GM12878 (cell line): ENCODE data around the gene TRIM9. TPM values are rescaled to one million over a fixed set of nuclear protein-coding genes. Genes with fewer than 3 reads are reported as not detected.

Source experiments
- ATAC-seq: fragments of 200-7000 bp; cut with Tn5 transposase; 3 replicates; pipeline ENCODE4 v1.9.1; 2020; ENCODE audit warnings: mild to moderate bottlenecking, moderate library complexity
- BruUV-seq: library from RNA; stranded (reverse); fragments of 400-500 nt; replicated peaks from 2 replicates; lab custom pipeline; 2021; lab: Mats Ljungman, UMichigan
- CTCF ChIA-PET: fragments of 300-600 bp; sonication (Branson Sonifier 250); formaldehyde crosslinking; extraction: SDS; loops from one replicate; lab custom pipeline; 2021; ENCODE audit warnings: inconsistent platforms; lab: Yijun Ruan, JAX
- POLR2A ChIA-PET: fragments of 350-600 bp; formaldehyde crosslinking; extraction: SDS; loops from one replicate; lab custom pipeline; 2021; ENCODE audit warnings: inconsistent platforms; lab: Charles Lee
- RAD21 ChIA-PET: fragments of 300-600 bp; sonication (Branson Sonifier 250); formaldehyde crosslinking; loops from one replicate; lab custom pipeline; 2023; ENCODE audit warnings: antibody characterized with exemption; ENCODE audit not compliant: unreplicated experiment; lab: Charles Lee
- SMC1A ChIA-PET: fragments of 300-600 bp; sonication (Branson Sonifier 250); formaldehyde crosslinking; loops from one replicate; lab custom pipeline; 2023; ENCODE audit not compliant: unreplicated experiment, uncharacterized antibody; lab: Charles Lee
- DNase-seq: peaks from one replicate; pipeline ENCODE4 v3.0.0-alpha.2; 2011; ENCODE audit warnings: low read depth, low spot score
- FAIRE-seq: peaks from 3 replicates; lab custom pipeline; 2011; peaks lifted over from hg19 to GRCh38; lab: Jason Lieb, UNC
- H2AFZ ChIP-seq: 2 replicates; pipeline ENCODE4 v1.6.0; 2011; ENCODE audit warnings: low read depth, low read length, control low read depth; ENCODE audit not compliant: control insufficient read depth
- H3K27ac ChIP-seq: 2 replicates; pipeline ENCODE4 v1.5.1; 2011; ENCODE audit warnings: control low read depth; ENCODE audit not compliant: control insufficient read depth, insufficient read depth
- H3K27me3 ChIP-seq, 2 experiments: replicated peaks in 1 of 2; 2 replicates each; pipeline versions ENCODE4 v1.6.0 to v1.6.1; 2011; ENCODE audit warnings: low read length in 1 of 2; ENCODE audit not compliant: control insufficient read depth in 2 of 2, insufficient read depth in 2 of 2
- H3K36me3 ChIP-seq, 2 experiments: 2 replicates each; pipeline ENCODE4 v1.5.1; 2011; ENCODE audit warnings: low read length in 1 of 2; ENCODE audit not compliant: control insufficient read depth in 2 of 2, insufficient read depth in 2 of 2
- H3K4me1 ChIP-seq: 2 replicates; pipeline ENCODE4 v1.6.1; 2011; ENCODE audit warnings: mild to moderate bottlenecking, low read length, moderate library complexity, mixed read lengths; ENCODE audit not compliant: control insufficient read depth, insufficient read depth
- H3K4me2 ChIP-seq: 2 replicates; pipeline ENCODE4 v1.6.0; 2011; ENCODE audit warnings: control low read depth; ENCODE audit not compliant: control insufficient read depth, insufficient read depth
- H3K4me3 ChIP-seq: fragments of 200-600 bp; sonication (generic); 2 replicates; pipeline ENCODE4 v1.5.1; 2016
- H3K79me2 ChIP-seq: 2 replicates; pipeline ENCODE4 v1.6.0; 2011; ENCODE audit warnings: low read length; ENCODE audit not compliant: control insufficient read depth, insufficient read depth
- H3K9ac ChIP-seq: 2 replicates; pipeline ENCODE4 v1.8.0; 2011; ENCODE audit warnings: low read length, control low read depth, mixed read lengths; ENCODE audit not compliant: control insufficient read depth, insufficient read depth
- H3K9me3 ChIP-seq: replicated peaks from 3 replicates; pipeline ENCODE4 v1.5.1; 2011; ENCODE audit warnings: mild to moderate bottlenecking, low read length; ENCODE audit not compliant: control insufficient read depth, insufficient read depth
- H4K20me1 ChIP-seq: 2 replicates; pipeline ENCODE4 v1.6.0; 2011; ENCODE audit not compliant: control insufficient read depth, insufficient read depth
- CEBPB ChIP-seq, 2 experiments: fragments of 150-350 bp in 1 of 2; IDR thresholded peaks; 2 replicates each; pipeline ENCODE4 v1.6.1; 2012 to 2014; ENCODE audit warnings: low read depth in 2 of 2, low read length in 2 of 2, borderline replicate concordance in 1 of 2, inconsistent platforms in 1 of 2
- CREM ChIP-seq: IDR thresholded peaks from 2 replicates; pipeline ENCODE4 v1.6.1; 2014; ENCODE audit warnings: antibody characterized with exemption, low read depth
- KAT2A ChIP-seq: conservative IDR thresholded peaks from 2 replicates; pipeline ENCODE4 v1.6.1; 2011; ENCODE audit warnings: low read depth, low read length; ENCODE audit not compliant: control insufficient read depth
- RAD21 ChIP-seq: IDR thresholded peaks from 2 replicates; pipeline ENCODE4 v1.6.1; 2011; ENCODE audit warnings: mild to moderate bottlenecking, low read depth, low read length, moderate library complexity; ENCODE audit not compliant: insufficient read depth
- RAD51 ChIP-seq: fragments of 450-650 bp; IDR thresholded peaks from 2 replicates; pipeline ENCODE4 v1.6.1; 2016; ENCODE audit warnings: moderate library complexity, mild to moderate bottlenecking, inconsistent platforms
- SIN3A ChIP-seq: IDR thresholded peaks from 2 replicates; pipeline ENCODE4 v1.6.1; 2012; ENCODE audit warnings: low read depth, low read length, improper control_type of control experiment
- ZBED1 ChIP-seq: IDR thresholded peaks from 2 replicates; pipeline ENCODE4 v1.6.1; 2016; ENCODE audit warnings: borderline replicate concordance
- WGBS: methylation state at CpG from one replicate; pipeline ENCODE4 v1.1.6; 2016; ENCODE audit warnings: low lambda C conversion rate; ENCODE audit not compliant: insufficient replicate concordance, insufficient coverage; ENCODE audit errors: missing lambda C conversion rate; 5-methylcytosine and 5-hydroxymethylcytosine counted together
- in situ Hi-C: fragments of 300-500 bp; cut with MboI; formaldehyde crosslinking; loops from 9 replicates; pipeline ENCODE4 v1.14.3; 2018; ENCODE audit warnings: mixed read lengths
- intact Hi-C: fragments of 100-400 bp; cut with micrococcal nuclease; formaldehyde crosslinking; loops from one replicate; pipeline ENCODE4 v1.14.2; 2022; ENCODE audit not compliant: unreplicated experiment
- polyA plus RNA-seq, 11 experiments: library from polyadenylated mRNA; depleted of rRNA in 4 of 11; unstranded in 6 of 11; stranded (reverse) in 5 of 11; fragments of >200 nt; fragmentation: Nextera tagmentation in 4 of 11; fragmentation: Illumina TruSeq in 1 of 11; extraction: Ambion mirVana in 4 of 11; extraction: Trizol in 1 of 11; gene quantifications; 1 replicate in 1 of 11; 2 replicates in 10 of 11; pipeline versions ENCODE4 v1.2.1 to v1.2.3, GENCODE V29; 2011 to 2016; ENCODE audit warnings: inconsistent platforms in 2 of 11, missing spikeins in 2 of 11, low read depth in 1 of 11
- total RNA-seq, 4 experiments: library from RNA; depleted of rRNA in 3 of 4; stranded (reverse); fragments of >200 nt in 3 of 4; fragmentation: Illumina TruSeq in 1 of 4; extraction: Trizol in 1 of 4; gene quantifications; 2 replicates each; pipeline versions ENCODE4 v1.2.1 to v1.2.3, GENCODE V29; 2013 to 2021
- TF ChIP-seq, protein P1 (sequence below): fragments of 450-650 bp; IDR thresholded peaks from 2 replicates; pipeline ENCODE4 v1.6.1; 2016; ENCODE audit warnings: mild to moderate bottlenecking
- TF ChIP-seq, protein P2 (sequence below): IDR thresholded peaks from 2 replicates; pipeline ENCODE4 v1.6.1; 2012; ENCODE audit warnings: low read depth, low read length, improper control_type of control experiment

The TRIM9 gene
- total and polyA plus RNA-seq, 10 of the 15 experiments (the other 5 are each of a cell fraction or from before 2014, with no cell fraction given) = 0.04 to 0.18 (median 0.11) TPM; not detected in 2

DNA sequence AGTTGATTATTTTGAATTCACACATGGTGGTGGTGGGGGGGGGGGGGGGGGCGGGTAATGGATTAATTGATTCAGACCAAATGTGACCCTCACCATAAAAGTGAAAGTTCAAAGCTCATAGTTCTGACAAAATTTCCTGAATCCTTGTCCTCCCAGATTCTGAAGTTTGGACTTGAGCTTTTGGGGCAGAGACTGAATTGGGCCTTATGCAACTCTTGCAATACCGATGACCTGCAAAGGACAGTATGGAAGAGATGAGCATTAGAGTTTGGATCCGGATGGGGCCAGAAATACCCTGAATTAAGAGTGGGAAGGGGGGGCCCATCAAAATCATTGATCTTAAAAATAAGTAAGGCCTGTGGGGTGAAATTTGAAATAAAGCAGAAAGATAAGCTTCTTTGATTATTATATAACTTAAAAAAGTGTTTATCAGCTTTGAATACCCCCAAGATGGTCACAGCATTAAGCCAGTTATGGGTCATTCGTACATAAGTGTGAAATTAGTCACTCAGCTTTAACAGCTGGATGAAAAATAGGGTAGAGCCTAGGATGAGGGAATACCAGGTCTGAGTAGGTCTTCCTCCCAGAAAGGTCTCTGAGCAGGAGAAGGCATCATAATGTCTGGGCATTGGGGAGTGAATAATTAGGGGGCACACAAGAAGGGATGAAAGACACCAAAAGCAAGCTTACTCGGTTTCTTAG lies 148.5 kb downstream of the TRIM9 start:
- DNase-seq (no peak), FAIRE-seq (no peak), ATAC-seq (no peak)
- H3K27ac ChIP-seq = no peak overlapping the region
- peaks cover 8% of the 10 kb centered on the region for H3K4me1 ChIP-seq
- ChIA-PET RAD21 (no interaction called here), SMC1A (no interaction called here), CTCF (no interaction called here), POLR2A (no interaction called here)
- in situ Hi-C loops = no loop called here
- no TSS peak for BruUV-seq
- no peaks in the 10 kb centered on the region; the same call in 2 of the 3 replicates for H3K9me3 ChIP-seq
- H3K4me3 ChIP-seq = no peak overlapping the region
- no peak overlapping the region for H3K9ac ChIP-seq
- TF ChIP-seq KAT2A = no peak
- TF ChIP-seq, protein P1, sequence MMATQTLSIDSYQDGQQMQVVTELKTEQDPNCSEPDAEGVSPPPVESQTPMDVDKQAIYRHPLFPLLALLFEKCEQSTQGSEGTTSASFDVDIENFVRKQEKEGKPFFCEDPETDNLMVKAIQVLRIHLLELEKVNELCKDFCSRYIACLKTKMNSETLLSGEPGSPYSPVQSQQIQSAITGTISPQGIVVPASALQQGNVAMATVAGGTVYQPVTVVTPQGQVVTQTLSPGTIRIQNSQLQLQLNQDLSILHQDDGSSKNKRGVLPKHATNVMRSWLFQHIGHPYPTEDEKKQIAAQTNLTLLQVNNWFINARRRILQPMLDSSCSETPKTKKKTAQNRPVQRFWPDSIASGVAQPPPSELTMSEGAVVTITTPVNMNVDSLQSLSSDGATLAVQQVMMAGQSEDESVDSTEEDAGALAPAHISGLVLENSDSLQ = no peak
- TF ChIP-seq, protein P2, sequence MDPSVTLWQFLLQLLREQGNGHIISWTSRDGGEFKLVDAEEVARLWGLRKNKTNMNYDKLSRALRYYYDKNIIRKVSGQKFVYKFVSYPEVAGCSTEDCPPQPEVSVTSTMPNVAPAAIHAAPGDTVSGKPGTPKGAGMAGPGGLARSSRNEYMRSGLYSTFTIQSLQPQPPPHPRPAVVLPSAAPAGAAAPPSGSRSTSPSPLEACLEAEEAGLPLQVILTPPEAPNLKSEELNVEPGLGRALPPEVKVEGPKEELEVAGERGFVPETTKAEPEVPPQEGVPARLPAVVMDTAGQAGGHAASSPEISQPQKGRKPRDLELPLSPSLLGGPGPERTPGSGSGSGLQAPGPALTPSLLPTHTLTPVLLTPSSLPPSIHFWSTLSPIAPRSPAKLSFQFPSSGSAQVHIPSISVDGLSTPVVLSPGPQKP = no peak
- TF ChIP-seq RAD51 = no peak
- TF ChIP-seq CREM = no peak
- no peak for TF ChIP-seq CEBPB (IDR thresholded peaks at IDR 0.05; ENCODE audit: borderline replicate concordance in 1 of 2, low read depth in 2 of 2, low read length in 2 of 2)
- TF ChIP-seq ZBED1 = no peak
- no peak for TF ChIP-seq RAD21
- TF ChIP-seq SIN3A = no peak
- no peak overlapping the region for H3K4me2 ChIP-seq
- H4K20me1 ChIP-seq = no peaks in the 10 kb centered on the region
- intact Hi-C loops = no loop called here
- no peaks in the 10 kb centered on the region for H3K79me2 ChIP-seq
- no peaks in the 10 kb centered on the region for H3K36me3 ChIP-seq
- WGBS = 60% methylated on average over 5 of the region's 5 CpGs
- peaks cover 6 to 14% of the 10 kb centered on the region in 2 experiments for H3K27me3 ChIP-seq
- H2AFZ ChIP-seq = no peak overlapping the region
